ENCODE results near the gene NKD1.

NKD1 gene

DNA sequence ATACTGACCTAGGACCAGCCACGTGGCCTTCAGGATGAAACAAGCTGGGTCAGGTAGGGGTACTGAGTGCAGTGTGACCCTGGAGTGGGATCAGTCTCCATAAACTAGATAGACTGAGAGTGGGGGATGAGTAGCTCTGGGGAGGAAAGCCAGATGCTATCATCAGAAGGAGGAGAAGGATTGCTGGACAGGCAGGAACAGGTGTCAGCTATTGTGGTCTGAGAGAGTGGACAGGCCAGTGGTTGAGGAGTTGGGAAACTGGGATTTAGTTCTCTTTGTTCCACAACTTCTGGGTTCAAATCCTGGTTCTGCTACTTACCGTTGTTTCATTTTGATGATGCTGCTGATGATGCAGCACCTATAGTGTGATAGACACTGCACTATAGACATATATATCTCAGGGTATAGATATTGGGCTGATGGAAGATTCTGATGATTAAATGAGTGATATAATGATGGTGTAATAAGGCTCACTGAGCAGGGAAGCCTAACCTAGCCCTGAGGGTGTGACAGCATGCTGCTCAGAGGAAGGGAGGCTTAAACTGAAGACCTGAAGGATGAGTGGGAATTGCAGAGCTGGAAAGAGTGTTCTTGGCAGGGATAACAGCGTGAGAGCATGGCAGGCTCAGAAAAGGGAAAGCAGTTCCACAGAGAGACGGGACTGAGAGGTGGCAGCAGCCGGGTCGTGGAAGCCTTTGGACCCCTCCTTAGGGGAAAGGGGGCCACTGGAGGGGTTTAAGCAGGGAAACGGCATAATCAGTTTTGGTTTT is 66.9 kb downstream of the NKD1 start:
- DNase-seq (ENCODE audit: extremely low spot score), result no peak
- ChIA-PET CTCF (no interaction called here), POLR2A (no interaction called here)
- TF ChIP-seq NFRKB (IDR thresholded peaks at IDR 0.05) (no peak), HDGF (IDR thresholded peaks at IDR 0.05; ENCODE audit: borderline replicate concordance) (no peak), SP1 (IDR thresholded peaks at IDR 0.05) (no peak), L3MBTL2 (conservative IDR thresholded peaks at IDR 0.05) (no peak), FOXA1 (IDR thresholded peaks at IDR 0.05) (no peak), ARNT (IDR thresholded peaks at IDR 0.05) (no peak), TARDBP (IDR thresholded peaks at IDR 0.05) (no peak), FOXK2 (IDR thresholded peaks at IDR 0.05) (no peak), SUZ12 (IDR thresholded peaks at IDR 0.05) (no peak), FOXM1 (IDR thresholded peaks at IDR 0.05; ENCODE audit: borderline replicate concordance) (no peak), BHLHE40 (IDR thresholded peaks at IDR 0.05; ENCODE audit: borderline replicate concordance) (no peak), ELF4 (IDR thresholded peaks at IDR 0.05) (no peak), CTBP1 (IDR thresholded peaks at IDR 0.05; ENCODE audit: borderline replicate concordance) (no peak), LEF1 (IDR thresholded peaks at IDR 0.05; ENCODE audit: borderline replicate concordance) (no peak), ZNF384 (IDR thresholded peaks at IDR 0.05) (no peak)
- TF ChIP-seq, protein P1, sequence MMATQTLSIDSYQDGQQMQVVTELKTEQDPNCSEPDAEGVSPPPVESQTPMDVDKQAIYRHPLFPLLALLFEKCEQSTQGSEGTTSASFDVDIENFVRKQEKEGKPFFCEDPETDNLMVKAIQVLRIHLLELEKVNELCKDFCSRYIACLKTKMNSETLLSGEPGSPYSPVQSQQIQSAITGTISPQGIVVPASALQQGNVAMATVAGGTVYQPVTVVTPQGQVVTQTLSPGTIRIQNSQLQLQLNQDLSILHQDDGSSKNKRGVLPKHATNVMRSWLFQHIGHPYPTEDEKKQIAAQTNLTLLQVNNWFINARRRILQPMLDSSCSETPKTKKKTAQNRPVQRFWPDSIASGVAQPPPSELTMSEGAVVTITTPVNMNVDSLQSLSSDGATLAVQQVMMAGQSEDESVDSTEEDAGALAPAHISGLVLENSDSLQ (IDR thresholded peaks at IDR 0.05), result no peak

DNA sequence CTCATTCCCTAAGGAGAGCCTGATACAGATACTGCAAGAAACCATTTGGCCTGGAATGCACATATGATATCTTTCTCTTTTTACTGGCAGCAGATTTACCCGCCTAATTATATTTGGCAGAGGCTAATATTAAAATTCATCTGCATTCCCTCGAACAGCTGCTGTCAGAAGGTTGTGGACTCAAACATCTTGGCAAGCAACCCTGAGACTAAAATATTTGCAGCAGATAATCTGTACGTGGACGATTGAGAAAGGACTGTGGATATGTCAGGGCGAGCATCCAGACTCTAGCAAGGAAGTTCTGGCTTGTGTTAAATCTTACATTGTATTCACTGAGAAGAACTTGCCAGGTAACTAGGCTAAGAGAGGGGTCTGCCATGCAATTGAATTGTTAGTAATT is 67.7 kb downstream of the NKD1 start:
- POLR2A ChIA-PET, result no interaction called here
- no peak for TF ChIP-seq TARDBP (IDR thresholded peaks at IDR 0.05)
- TF ChIP-seq HDGF (IDR thresholded peaks at IDR 0.05; ENCODE audit: borderline replicate concordance), result no peak
- TF ChIP-seq, protein P1 (IDR thresholded peaks at IDR 0.05), result no peak
- no peak for TF ChIP-seq SUZ12 (IDR thresholded peaks at IDR 0.05)
- TF ChIP-seq ELF4 (IDR thresholded peaks at IDR 0.05), result no peak
- TF ChIP-seq SP1 (IDR thresholded peaks at IDR 0.05), result no peak
- TF ChIP-seq FOXK2 (IDR thresholded peaks at IDR 0.05), result no peak
- TF ChIP-seq ARNT (IDR thresholded peaks at IDR 0.05), result no peak
- TF ChIP-seq LEF1 (IDR thresholded peaks at IDR 0.05; ENCODE audit: borderline replicate concordance), result no peak
- TF ChIP-seq CTBP1 (IDR thresholded peaks at IDR 0.05; ENCODE audit: borderline replicate concordance), result no peak
- TF ChIP-seq FOXA1 (IDR thresholded peaks at IDR 0.05), result no peak
- CTCF ChIA-PET, result no interaction called here
- DNase-seq (ENCODE audit: extremely low spot score), result no peak

DNA sequence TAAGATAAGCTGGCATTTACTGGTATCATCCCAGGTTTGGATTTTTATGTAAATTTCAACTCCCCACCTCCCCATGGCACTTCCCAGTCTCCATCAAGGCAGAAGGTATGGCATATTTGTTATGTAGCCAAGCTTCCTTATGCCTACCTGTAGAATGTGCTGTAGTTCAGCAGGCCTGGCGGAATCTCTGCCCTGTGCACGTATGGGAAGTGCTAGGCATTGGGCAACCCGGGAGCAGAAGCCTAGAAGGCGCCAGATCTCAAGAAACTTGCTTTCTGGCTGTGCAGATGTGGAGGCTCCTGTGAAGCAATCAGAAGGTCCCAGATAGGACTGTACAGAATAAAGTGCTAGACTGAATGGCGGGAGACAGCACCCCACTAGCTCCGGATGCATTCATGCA is 68.2 kb downstream of the NKD1 start:
- POLR2A ChIA-PET, result no interaction called here
- CTCF ChIA-PET, result no interaction called here
- DNase-seq (ENCODE audit: extremely low spot score), result no peak
- TF ChIP-seq TARDBP (IDR thresholded peaks at IDR 0.05) (no peak), LEF1 (IDR thresholded peaks at IDR 0.05; ENCODE audit: borderline replicate concordance) (no peak), FOXM1 (IDR thresholded peaks at IDR 0.05; ENCODE audit: borderline replicate concordance) (no peak), BHLHE40 (IDR thresholded peaks at IDR 0.05; ENCODE audit: borderline replicate concordance) (no peak), ARNT (IDR thresholded peaks at IDR 0.05) (no peak), ELF4 (IDR thresholded peaks at IDR 0.05) (no peak)
- TF ChIP-seq, protein P1 (IDR thresholded peaks at IDR 0.05), result no peak

DNA sequence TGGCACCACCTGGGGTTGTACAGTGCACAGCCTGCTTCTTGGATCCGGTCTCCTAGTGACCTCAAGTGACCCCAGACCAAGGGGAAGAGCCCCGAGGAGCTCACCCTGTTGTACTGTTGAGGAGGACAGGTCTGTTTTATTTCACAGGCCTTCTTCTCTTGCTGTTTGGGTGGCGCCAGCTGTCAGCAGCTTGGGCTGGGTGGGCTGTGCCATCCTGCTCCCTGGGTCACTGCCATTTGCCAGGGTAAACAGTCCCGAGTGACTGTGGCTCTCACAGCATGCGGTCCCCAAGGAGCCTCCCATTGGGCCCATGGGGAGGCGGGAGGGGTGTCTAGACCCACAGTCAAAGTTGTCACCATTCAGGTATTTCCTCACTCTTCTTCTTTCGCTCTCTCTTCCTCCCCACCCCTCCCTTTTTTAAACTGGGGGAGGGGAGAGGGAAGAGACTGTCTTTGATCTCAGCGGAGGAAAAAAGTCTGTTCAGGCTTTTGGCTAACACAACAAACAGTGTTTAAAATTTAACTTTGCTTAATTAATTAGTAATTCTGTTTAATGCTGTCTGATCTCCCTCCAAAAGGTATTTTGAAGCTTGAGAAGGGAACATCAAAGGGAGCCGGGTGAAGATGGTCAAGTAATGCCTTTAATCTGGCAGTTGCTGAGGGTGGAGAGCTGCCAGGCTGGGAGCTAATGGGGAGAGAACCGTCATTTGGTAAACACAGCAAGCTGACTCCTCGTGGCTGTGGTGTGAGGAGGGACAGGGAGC is 68.9 kb downstream of the NKD1 start:
- no peak for DNase-seq (ENCODE audit: extremely low spot score)
- CTCF ChIA-PET, result no interaction called here
- no peak for TF ChIP-seq ARNT (IDR thresholded peaks at IDR 0.05)
- no peak for TF ChIP-seq FOXK2 (IDR thresholded peaks at IDR 0.05)
- no peak for TF ChIP-seq TARDBP (IDR thresholded peaks at IDR 0.05)
- no peak for TF ChIP-seq BHLHE40 (IDR thresholded peaks at IDR 0.05; ENCODE audit: borderline replicate concordance)
- TF ChIP-seq FOXM1 (IDR thresholded peaks at IDR 0.05; ENCODE audit: borderline replicate concordance), result no peak
- no peak for TF ChIP-seq LEF1 (IDR thresholded peaks at IDR 0.05; ENCODE audit: borderline replicate concordance)
- TF ChIP-seq ZNF384 (IDR thresholded peaks at IDR 0.05), result no peak
- TF ChIP-seq SUZ12 (IDR thresholded peaks at IDR 0.05), result no peak
- TF ChIP-seq SP1 (IDR thresholded peaks at IDR 0.05), result no peak
- no peak for TF ChIP-seq L3MBTL2 (conservative IDR thresholded peaks at IDR 0.05)
- TF ChIP-seq ELF4 (IDR thresholded peaks at IDR 0.05), result no peak
- TF ChIP-seq CTBP1 (IDR thresholded peaks at IDR 0.05; ENCODE audit: borderline replicate concordance), result no peak
- TF ChIP-seq, protein P1 (IDR thresholded peaks at IDR 0.05), result no peak
- no peak for TF ChIP-seq NFRKB (IDR thresholded peaks at IDR 0.05)
- no peak for TF ChIP-seq FOXA1 (IDR thresholded peaks at IDR 0.05)
- POLR2A ChIA-PET, result no interaction called here

DNA sequence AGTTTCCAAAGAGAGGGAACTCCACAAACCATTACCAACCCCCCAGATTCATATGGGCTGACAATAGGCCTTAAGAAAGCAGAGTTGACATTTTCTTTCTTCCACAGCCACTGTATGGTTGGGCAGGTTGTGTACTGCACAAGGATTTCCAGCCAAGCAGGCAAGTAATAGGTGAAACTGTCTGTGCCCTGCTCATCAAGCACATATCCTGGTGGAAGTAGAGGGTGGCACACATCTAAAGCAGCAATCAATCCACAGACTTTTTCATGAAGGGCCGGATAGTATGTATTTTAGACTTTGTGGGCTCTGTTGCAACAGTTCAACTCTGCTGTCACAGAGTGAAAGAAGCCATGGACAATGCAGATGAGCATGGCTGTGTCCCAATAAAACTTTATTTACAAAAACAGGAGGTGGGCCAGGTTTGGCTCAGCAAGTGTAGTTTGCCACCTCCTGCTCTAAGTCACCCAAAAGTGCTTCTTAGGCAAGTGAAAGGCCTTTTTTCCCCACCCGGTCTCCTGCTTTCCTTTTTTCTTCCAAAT is 69.5 kb downstream of the NKD1 start:
- ChIA-PET POLR2A (no interaction called here), CTCF (no interaction called here)
- TF ChIP-seq ZNF384 (IDR thresholded peaks at IDR 0.05), result no peak
- no peak for DNase-seq (ENCODE audit: extremely low spot score)
